Stimulated activated naive CD8-positive, alpha-beta T cell treated with anti-CD3 and anti-CD28 coated beads, Interleukin-15, Interleukin-2, amounts not matched to agents 100 ng/mL and 50 ng/mL, for 24 hours (primary cell): ENCODE data around the gene GRPEL1.
A peak's percentile ranks its signal among the peaks of the same experiment; 100 is the strongest.

Experiments
- H3K27ac Mint-ChIP-seq: one replicate; pipeline ENCODE4 v1.8.0; 2021; ENCODE audit warnings: mild to moderate bottlenecking, mixed read lengths
- H3K27me3 Mint-ChIP-seq: one replicate; pipeline ENCODE4 v1.8.0; 2021; ENCODE audit warnings: mixed read lengths
- H3K36me3 Mint-ChIP-seq: one replicate; pipeline ENCODE4 v1.8.0; 2021; ENCODE audit warnings: low read depth, mixed read lengths
- H3K4me1 Mint-ChIP-seq: one replicate; pipeline ENCODE4 v1.8.0; 2021; ENCODE audit warnings: low read depth, mixed read lengths
- H3K4me3 Mint-ChIP-seq: one replicate; pipeline ENCODE4 v1.8.0; 2021; ENCODE audit warnings: mild to moderate bottlenecking, mixed read lengths
- H3K9me3 Mint-ChIP-seq: one replicate; pipeline ENCODE4 v1.8.0; 2021; ENCODE audit warnings: mixed read lengths

The GRPEL1 gene

DNA sequence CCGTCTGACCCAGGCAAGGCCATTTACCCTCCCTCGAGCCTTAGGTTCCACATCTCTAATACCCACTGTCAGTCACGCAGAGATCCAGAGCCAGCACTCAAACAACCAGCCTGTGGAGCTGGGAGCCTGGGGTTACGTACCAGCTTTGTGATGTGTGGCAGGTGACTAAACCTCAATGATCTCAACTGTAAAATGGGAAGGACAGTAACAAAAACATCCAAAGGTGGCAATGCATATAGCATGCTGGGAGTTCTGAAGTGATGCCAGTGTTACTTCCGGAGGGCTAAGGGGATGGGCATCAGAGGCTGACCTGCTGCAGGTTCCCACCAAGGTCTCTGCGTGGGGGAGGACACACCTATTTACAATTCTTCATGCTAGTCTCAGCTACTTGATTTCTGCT is 6.0 kb downstream of the GRPEL1 start:
- peaks cover 83% of the 10 kb centered on the region for H3K36me3 Mint-ChIP-seq
- no peaks in the 10 kb centered on the region for H3K9me3 Mint-ChIP-seq
- peaks cover 29% of the 10 kb centered on the region for H3K4me1 Mint-ChIP-seq
- no peak overlapping the region for H3K27ac Mint-ChIP-seq
- no peaks in the 10 kb centered on the region for H3K27me3 Mint-ChIP-seq
- no peak overlapping the region for H3K4me3 Mint-ChIP-seq

DNA sequence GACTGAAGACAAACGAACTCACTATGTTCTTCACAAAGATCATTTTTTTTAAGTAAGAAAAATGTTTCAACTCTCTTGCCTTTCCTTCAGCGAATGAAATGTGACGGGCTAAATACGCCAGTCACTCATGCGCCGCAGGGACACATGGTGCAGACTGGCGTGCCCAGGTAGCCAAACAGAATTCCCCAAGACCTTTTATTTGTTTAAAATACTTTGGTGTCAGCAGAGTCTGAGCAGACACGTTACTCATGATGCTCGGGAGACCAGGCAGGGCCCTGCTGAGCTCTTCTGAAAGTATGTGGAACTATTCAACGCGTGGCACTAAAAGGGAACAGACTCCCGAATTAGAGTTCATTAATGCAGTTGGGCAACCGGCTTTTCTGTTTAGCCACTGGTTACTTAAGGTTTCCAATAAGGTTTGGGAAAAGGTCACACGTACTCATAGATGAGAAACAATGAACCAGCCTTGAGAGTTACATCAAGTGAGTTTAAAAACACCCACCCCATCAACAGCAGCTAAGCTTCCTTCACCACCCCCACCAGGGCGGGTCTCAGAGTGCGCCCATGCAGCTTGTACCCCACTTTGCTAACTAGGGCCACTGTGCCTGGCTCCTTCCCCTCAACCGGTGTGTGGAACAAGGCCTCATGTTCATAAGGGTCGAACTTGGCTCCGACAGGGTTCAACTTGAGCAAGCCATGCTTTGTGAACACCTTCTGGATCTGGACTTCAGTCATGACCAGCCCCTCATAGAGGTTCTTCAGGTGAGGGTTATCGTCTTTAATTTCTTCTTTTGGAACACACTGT is 7.3 kb downstream of the GRPEL1 start:
- H3K27ac Mint-ChIP-seq, result no peak overlapping the region
- H3K4me1 Mint-ChIP-seq, result peaks cover 16% of the 10 kb centered on the region
- peaks cover 80% of the 10 kb centered on the region for H3K36me3 Mint-ChIP-seq
- H3K9me3 Mint-ChIP-seq, result no peaks in the 10 kb centered on the region
- no peaks in the 10 kb centered on the region for H3K27me3 Mint-ChIP-seq
- no peak overlapping the region for H3K4me3 Mint-ChIP-seq

DNA sequence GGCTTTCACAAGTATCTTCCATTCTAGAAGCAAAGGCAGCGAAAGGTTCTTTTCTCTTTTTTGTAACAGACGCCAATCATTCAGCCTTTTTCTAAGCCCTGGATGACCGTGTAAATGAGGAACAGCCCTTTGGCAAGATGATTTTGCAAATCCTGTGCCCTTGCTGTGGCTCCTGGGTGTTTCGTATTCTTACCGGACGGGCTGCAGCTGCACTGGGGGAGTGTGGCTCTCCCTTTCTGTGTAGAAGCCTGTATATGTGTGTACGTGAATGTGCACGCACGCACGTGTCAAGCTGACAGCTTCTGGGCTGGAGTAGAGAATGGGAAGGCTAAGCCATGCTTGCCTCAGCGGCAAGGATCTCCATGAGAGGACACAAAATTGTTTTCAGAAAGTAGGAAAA is 8.2 kb downstream of the GRPEL1 start:
- Mint-ChIP-seq H3K27me3 (no peaks in the 10 kb centered on the region), H3K4me3 (no peak overlapping the region), H3K27ac (no peak overlapping the region), H3K36me3 (peaks cover 71% of the 10 kb centered on the region), H3K4me1 (peaks cover 8% of the 10 kb centered on the region), H3K9me3 (no peaks in the 10 kb centered on the region)

DNA sequence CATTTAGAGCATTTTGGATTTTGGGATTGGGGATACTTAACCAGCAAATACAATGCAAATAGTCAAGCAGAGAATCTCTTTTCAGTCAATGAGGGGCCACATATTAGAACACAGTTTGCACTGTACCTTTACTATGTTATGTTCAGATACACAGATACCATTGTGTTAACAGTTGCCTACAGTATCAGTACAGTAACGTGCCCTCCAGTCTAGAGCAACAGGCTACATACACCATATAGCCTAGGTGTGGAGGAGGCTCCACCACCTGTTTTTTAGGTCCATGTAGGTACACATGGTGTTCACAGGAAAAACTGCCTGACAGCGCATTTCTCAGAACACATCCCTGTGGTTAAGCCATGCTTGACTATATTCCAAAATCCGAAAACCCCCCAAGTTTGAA is 9.1 kb downstream of the GRPEL1 start:
- Mint-ChIP-seq H3K27ac (no peak overlapping the region), H3K9me3 (no peaks in the 10 kb centered on the region), H3K27me3 (no peaks in the 10 kb centered on the region), H3K4me1 (peaks cover 2% of the 10 kb centered on the region), H3K4me3 (no peak overlapping the region), H3K36me3 (peaks cover 72% of the 10 kb centered on the region)

DNA sequence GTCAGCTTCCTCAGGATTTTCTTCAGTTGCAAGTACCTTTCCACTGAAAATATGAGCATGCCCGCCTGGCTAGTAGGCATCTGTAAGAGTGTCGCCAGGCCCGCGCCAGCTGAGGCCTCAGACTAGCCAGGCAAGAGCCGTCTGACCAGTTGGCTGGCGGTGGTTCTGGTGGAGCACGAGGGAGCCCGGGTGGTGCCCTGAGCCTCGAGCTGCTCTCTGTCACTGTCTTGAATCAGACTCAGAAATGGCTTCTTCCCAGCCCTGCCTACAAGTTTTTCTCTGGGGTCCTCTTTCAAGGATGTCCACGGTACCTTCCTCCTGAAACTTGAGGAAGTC is 11.9 kb downstream of the GRPEL1 start:
- peaks cover 12% of the 10 kb centered on the region for H3K4me1 Mint-ChIP-seq
- no peak overlapping the region for H3K4me3 Mint-ChIP-seq
- peaks cover 46% of the 10 kb centered on the region for H3K36me3 Mint-ChIP-seq
- no peaks in the 10 kb centered on the region for H3K27me3 Mint-ChIP-seq
- no peaks in the 10 kb centered on the region for H3K9me3 Mint-ChIP-seq
- no peak overlapping the region for H3K27ac Mint-ChIP-seq

DNA sequence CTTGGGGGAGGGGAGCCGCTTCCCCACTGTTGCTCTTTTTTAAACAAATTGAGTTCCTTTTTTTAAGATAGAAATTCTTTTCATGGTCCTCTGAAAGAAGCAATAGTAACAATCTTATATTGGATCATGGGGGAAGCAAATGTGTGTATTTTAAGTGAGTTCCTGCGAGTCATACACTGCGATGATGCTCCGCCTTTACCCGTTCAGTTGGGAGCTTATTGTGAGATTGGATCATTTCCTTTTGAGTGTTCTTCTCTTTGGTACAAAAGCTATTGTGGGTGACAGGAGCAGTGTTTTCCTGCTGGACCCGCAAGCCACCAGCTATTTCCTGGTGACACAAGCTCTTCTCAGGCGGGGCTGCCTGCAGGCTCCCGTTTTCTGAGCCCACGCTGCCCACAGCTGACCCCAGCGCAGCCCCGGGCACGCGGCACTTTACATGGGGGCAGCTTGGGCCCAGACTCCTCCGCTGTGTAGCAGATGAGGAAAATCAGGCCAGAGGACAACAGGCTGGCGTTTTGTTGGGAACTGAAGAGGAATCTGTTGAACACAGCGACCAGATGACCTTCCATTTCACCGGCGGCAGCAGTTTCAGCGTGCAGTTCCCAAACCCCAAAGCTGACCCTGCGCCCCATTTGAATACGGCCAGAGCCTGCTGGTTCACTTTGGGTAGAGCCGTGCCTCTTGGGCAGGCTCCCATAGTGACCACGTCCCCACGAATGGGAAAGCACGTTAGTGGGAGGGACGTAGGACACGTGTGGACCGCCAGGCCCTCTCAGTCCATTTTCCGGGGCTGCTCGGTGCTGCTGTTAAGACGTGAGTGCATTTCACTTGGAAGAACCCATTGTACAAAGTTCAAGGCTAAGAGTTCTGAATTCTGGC is 12.5 kb downstream of the GRPEL1 start:
- peaks cover 15% of the 10 kb centered on the region for H3K4me1 Mint-ChIP-seq
- peaks cover 40% of the 10 kb centered on the region for H3K36me3 Mint-ChIP-seq
- H3K27me3 Mint-ChIP-seq, result no peaks in the 10 kb centered on the region
- no peaks in the 10 kb centered on the region for H3K9me3 Mint-ChIP-seq
- H3K4me3 Mint-ChIP-seq, result no peak overlapping the region
- no peak overlapping the region for H3K27ac Mint-ChIP-seq

DNA sequence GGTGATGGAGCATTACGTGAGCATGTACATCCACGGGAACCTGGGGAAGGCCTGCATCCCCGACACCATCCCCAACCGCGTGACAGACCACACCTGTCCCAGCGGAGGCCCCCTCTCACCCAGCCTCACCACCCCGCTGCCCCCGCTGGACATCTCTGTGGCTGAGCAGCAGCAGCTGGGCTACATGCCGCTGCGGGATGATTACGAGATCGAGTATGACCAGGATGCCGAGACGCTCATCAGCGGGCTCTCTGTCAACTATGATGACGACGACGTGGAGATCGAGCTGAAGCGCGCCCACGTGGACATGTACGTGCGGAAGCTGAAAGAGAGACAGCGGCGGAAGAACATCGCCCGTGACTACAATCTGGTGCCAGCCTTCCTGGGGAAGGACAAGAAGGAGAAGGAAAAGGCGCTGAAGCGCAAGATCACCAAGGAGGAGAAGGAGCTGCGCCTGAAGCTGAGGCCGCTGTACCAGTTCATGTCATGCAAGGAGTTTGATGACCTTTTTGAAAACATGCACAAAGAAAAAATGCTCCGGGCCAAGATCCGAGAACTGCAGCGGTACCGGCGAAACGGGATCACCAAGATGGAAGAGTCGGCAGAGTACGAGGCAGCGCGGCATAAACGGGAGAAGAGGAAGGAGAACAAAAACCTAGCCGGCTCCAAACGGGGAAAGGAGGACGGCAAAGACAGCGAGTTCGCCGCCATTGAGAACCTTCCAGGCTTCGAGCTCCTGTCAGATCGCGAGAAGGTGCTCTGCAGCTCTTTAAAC is 13.6 kb downstream of the GRPEL1 start:
- H3K36me3 Mint-ChIP-seq, result peaks cover 31% of the 10 kb centered on the region
- no peak overlapping the region for H3K27ac Mint-ChIP-seq
- H3K4me1 Mint-ChIP-seq, result peaks cover 21% of the 10 kb centered on the region
- H3K9me3 Mint-ChIP-seq, result no peaks in the 10 kb centered on the region
- no peaks in the 10 kb centered on the region for H3K27me3 Mint-ChIP-seq
- no peak overlapping the region for H3K4me3 Mint-ChIP-seq

DNA sequence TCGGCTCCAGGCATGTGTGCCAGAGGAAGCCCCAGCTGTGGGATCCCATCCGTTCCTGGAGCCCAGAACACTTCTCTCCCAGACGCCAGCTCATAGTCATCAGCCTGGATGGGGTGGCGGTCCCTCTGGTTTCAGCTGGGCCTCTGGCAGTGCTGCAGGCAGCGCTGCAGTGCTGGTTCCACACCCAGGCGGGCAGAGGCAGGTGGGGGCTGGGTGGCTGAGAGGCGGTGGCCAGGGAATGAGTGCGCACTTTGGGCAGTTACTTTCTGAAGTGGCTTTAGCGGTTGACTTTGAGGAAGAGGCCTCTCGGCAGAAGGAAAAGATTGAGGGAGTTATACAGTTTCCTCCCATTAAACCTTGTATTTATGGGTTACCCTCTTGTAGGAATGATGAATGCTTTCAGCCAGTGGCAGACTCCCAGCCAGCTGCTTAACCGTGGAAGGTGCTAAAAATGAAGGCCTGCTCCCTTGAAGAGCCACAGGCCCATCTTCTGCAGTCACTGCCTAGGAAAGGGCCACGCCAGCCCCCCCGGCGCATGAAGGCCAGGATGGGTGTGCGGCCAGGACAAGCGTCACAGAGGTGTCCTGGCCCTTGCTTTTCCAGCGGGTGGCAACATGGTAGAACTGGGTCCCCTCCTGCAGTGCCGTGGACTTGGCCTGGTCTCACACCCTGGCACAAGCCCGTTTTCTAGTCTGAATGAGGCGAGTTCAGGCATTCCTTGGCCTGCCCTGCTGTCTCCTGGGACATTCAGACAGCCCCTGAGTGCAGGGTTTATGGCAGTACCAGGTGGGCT is 14.7 kb downstream of the GRPEL1 start:
- Mint-ChIP-seq H3K36me3 (peaks cover 22% of the 10 kb centered on the region), H3K4me1 (peaks cover 26% of the 10 kb centered on the region), H3K27me3 (no peaks in the 10 kb centered on the region), H3K9me3 (no peaks in the 10 kb centered on the region), H3K27ac (no peak overlapping the region), H3K4me3 (no peak overlapping the region)

DNA sequence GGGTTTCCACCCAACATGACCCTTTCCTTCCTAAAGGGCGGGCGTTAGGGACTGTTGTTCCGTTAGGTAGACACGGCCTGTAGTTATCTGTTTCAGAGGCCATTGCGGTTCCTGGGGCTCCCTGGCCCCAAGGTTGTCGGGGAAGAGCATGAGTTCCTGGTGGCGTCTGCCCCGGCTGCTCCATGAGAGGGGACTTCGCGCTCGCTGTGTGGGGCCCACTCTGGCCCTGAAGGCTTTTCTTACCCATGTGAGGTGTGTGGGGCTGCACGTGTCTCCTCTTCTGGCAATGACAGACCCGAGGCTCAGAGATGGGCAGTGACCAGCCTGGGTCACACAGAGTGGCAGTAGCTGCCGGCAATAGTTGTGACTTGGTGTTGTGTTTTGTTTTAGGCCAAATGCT is 15.6 kb downstream of the GRPEL1 start:
- H3K9me3 Mint-ChIP-seq, result no peaks in the 10 kb centered on the region
- H3K4me1 Mint-ChIP-seq, result peaks cover 29% of the 10 kb centered on the region
- peak overlapping the region; percentile 52 for H3K27ac Mint-ChIP-seq
- no peak overlapping the region for H3K4me3 Mint-ChIP-seq
- no peaks in the 10 kb centered on the region for H3K27me3 Mint-ChIP-seq
- H3K36me3 Mint-ChIP-seq, result peaks cover 17% of the 10 kb centered on the region

DNA sequence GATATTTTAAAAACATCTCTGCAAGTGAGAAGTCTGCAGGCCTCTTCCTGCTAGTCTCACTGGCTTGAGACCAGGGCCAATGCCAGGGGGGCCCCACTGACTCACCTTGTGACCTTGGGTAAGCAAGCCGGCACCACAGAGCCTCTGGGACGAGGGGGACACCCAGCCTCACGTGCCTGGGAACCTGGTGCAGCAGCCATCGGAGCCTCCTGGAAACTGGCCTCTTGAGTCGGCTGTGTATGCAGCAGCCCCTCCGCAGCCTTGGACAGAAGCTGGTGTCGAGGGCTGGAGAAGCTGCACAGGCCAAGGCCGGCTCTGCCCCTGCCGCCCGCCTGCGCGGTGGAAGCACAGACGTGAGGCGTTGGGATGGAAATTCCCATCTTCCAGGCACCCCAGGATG is 16.0 kb downstream of the GRPEL1 start:
- H3K27ac Mint-ChIP-seq, result no peak overlapping the region
- H3K4me3 Mint-ChIP-seq, result no peak overlapping the region
- H3K9me3 Mint-ChIP-seq, result no peaks in the 10 kb centered on the region
- H3K36me3 Mint-ChIP-seq, result peaks cover 17% of the 10 kb centered on the region
- peaks cover 33% of the 10 kb centered on the region for H3K4me1 Mint-ChIP-seq
- H3K27me3 Mint-ChIP-seq, result no peaks in the 10 kb centered on the region

DNA sequence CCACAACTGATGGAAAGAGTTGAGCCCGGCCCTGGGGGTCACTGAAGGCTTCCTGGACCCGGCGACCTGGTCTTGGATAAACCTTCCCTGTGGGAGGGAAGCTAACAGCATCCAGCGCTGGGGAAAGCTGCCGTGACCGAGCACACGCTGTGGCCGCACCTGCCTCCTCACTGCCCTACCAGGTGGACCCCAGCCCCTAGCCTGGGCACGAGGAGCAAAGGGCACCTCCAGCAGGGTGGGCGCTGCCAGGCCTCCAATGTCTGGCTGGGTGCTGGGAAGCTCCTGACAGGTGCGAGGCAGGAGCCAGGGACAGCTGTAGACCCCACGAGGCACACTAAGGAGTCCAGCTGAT is 16.7 kb downstream of the GRPEL1 start:
- no peak overlapping the region for H3K27ac Mint-ChIP-seq
- H3K27me3 Mint-ChIP-seq, result no peaks in the 10 kb centered on the region
- no peaks in the 10 kb centered on the region for H3K9me3 Mint-ChIP-seq
- no peak overlapping the region for H3K4me3 Mint-ChIP-seq
- H3K36me3 Mint-ChIP-seq, result peaks cover 14% of the 10 kb centered on the region
- peaks cover 41% of the 10 kb centered on the region for H3K4me1 Mint-ChIP-seq

DNA sequence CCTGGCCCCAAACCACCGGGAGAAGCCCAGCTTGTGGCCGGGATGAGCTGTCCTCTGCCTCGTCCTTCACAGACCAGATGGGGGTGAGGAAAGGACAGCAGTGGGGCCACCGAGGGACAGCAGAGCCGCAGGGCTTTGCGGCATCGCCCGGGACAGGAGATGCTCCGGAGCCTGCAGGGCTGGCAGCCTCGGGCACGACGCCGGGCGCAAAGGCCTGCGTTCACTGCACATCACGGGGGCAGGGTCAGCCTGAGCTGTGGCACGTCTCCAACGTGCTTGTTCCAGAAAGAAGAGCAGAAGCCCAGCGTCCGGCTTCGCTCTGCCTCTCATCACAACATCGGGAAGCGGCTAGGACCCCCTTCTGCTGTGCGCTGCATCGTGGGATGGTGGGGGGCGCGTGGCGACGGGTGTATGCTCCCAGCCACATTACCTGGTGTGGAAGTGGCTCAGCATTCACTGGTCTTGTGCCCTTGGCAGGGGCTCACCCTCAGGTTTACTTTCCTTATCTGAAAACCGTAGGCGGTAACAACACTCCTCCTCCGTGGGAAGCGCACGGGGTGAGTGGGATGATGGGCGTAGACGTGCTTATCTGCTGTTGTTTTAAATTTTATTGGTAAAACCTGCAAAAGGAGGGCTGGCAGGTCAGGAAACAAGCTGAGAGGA is 17.3 kb downstream of the GRPEL1 start:
- Mint-ChIP-seq H3K27me3 (no peaks in the 10 kb centered on the region), H3K4me1 (peaks cover 46% of the 10 kb centered on the region), H3K27ac (no peak overlapping the region), H3K9me3 (no peaks in the 10 kb centered on the region), H3K36me3 (peaks cover 10% of the 10 kb centered on the region), H3K4me3 (no peak overlapping the region)

DNA sequence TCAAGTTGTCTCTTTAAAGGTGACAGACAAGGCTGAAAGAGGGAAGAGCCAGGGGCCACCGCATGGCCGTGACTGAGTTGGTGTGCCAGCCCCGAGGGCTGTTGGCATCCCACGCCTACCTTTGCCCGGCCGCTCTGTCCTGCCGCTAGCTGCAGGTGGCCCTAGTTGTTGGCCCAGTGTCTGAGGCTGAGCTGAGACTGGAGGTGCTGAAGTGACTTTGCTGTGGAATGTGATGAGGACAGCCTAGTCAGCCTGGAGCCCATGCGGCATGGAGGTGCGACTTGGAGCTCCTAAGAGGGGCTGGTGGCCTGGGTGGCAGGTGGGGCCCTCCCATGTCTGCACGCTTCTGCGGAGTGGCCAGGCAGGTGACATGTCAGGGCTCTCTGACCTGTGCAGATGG is 18.1 kb downstream of the GRPEL1 start:
- peaks cover 55% of the 10 kb centered on the region for H3K4me1 Mint-ChIP-seq
- peaks cover 10% of the 10 kb centered on the region for H3K36me3 Mint-ChIP-seq
- no peaks in the 10 kb centered on the region for H3K27me3 Mint-ChIP-seq
- no peaks in the 10 kb centered on the region for H3K9me3 Mint-ChIP-seq
- H3K4me3 Mint-ChIP-seq, result no peak overlapping the region
- no peak overlapping the region for H3K27ac Mint-ChIP-seq

DNA sequence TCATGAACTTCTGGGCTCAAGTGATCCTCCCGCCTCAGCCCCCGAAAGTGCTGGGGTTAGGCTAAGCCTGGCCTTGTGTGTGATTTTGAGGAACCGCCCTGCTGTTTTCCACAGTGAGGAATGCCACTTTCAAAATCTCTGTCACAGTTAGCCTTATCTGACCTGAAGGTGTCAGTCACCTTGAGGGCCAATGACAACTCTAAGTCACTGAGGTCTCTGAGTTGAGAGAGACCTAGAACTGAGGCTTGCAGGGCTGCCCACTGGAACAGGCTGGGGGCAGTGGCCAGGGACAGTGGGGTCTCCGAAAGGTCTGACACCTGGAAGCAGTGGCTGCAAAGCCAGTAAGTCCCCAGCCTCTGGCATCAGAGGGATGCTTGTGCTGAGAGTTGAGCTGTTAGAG is 18.6 kb downstream of the GRPEL1 start:
- no peak overlapping the region for H3K27ac Mint-ChIP-seq
- peaks cover 8% of the 10 kb centered on the region for H3K36me3 Mint-ChIP-seq
- peaks cover 60% of the 10 kb centered on the region for H3K4me1 Mint-ChIP-seq
- H3K27me3 Mint-ChIP-seq, result no peaks in the 10 kb centered on the region
- no peak overlapping the region for H3K4me3 Mint-ChIP-seq
- no peaks in the 10 kb centered on the region for H3K9me3 Mint-ChIP-seq
